Ishikawa (cell line): Measurements from ENCODE around the gene CCR6.

Source experiments
- EGR1 ChIP-seq: IDR thresholded peaks from 2 replicates; pipeline ENCODE4 v1.6.1; 2012
- FOXM1 ChIP-seq: IDR thresholded peaks from 2 replicates; pipeline ENCODE4 v1.6.1; 2012; ENCODE audit warnings: low read depth, borderline replicate concordance
- NFIC ChIP-seq: IDR thresholded peaks from 2 replicates; pipeline ENCODE4 v1.6.1; 2012
- TAF1 ChIP-seq: IDR thresholded peaks from 2 replicates; pipeline ENCODE4 v1.6.1; 2012; ENCODE audit warnings: low read depth, mild to moderate bottlenecking
- TF ChIP-seq, protein P1 (sequence below): IDR thresholded peaks from 2 replicates; pipeline ENCODE4 v1.6.1; 2012
- TF ChIP-seq, protein P2 (sequence below): IDR thresholded peaks from 2 replicates; pipeline ENCODE4 v1.6.1; 2012; ENCODE audit warnings: low read depth, mild to moderate bottlenecking

DNA sequence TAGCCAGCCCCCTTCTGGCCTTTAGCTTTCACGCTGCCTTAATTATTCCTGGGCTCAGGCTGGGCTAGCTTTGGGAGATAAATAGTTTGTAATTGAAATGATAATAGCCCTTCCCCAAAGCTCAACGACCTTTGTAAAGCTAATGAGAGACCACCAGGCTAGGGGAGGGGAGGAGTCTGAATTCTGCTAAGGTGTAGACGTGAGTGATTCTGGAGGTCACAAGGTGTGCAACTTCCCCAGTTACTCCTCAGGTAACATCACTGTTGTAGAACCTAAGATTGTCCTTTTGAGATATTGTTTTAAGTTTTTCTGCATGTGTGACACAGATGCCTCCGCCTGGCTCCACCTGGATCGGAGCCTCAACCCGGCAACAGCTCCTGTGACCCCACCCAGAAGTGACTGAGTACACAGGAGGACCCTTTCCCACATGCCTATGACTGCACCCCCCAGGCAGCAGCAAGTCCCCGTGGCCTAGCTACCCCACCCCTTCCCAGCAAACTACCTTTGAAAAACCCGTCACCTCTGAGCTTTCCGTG, 40.6 kb downstream of the CCR6 start:
- TF ChIP-seq, protein P1, sequence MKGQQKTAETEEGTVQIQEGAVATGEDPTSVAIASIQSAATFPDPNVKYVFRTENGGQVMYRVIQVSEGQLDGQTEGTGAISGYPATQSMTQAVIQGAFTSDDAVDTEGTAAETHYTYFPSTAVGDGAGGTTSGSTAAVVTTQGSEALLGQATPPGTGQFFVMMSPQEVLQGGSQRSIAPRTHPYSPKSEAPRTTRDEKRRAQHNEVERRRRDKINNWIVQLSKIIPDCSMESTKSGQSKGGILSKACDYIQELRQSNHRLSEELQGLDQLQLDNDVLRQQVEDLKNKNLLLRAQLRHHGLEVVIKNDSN = no peak
- TF ChIP-seq EGR1 (no peak), NFIC (no peak), TAF1 (no peak), FOXM1 (no peak)
- TF ChIP-seq, protein P2, sequence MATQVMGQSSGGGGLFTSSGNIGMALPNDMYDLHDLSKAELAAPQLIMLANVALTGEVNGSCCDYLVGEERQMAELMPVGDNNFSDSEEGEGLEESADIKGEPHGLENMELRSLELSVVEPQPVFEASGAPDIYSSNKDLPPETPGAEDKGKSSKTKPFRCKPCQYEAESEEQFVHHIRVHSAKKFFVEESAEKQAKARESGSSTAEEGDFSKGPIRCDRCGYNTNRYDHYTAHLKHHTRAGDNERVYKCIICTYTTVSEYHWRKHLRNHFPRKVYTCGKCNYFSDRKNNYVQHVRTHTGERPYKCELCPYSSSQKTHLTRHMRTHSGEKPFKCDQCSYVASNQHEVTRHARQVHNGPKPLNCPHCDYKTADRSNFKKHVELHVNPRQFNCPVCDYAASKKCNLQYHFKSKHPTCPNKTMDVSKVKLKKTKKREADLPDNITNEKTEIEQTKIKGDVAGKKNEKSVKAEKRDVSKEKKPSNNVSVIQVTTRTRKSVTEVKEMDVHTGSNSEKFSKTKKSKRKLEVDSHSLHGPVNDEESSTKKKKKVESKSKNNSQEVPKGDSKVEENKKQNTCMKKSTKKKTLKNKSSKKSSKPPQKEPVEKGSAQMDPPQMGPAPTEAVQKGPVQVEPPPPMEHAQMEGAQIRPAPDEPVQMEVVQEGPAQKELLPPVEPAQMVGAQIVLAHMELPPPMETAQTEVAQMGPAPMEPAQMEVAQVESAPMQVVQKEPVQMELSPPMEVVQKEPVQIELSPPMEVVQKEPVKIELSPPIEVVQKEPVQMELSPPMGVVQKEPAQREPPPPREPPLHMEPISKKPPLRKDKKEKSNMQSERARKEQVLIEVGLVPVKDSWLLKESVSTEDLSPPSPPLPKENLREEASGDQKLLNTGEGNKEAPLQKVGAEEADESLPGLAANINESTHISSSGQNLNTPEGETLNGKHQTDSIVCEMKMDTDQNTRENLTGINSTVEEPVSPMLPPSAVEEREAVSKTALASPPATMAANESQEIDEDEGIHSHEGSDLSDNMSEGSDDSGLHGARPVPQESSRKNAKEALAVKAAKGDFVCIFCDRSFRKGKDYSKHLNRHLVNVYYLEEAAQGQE = no peak
